Measurements from ENCODE around the gene NFIX.

The NFIX gene

DNA sequence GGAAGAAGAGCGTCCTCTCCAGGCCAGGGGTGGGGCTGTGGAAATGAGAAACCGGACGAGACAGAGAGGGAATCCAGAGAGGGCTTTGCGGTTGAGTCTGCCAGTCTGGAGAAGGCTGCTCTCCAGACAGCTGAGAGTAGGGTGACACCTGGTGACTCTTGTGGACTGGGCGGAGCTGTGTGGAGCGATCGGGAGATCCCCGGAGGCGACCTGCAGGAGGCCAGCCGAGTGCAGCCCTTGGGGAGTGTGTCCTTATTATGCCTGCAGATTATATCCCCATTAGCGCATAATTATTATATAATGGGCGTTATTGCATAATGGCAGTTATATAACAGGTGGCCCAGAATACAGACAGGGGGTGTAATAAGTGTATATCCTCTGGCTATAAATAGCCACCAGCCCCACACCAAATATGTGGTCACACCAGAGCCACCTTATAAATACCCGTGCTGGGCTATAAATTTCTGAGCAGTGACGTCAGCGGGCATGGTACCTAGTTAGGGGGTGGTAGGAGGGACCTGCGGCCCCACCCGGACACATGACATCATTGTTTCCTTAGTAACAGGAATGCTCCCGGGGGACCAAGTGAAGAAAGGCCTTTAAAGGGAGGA is 41.2 kb downstream of the NFIX start:
- DNase-seq (ENCODE audit: low spot score) = no peak

GRCh38 chr19:13037161-13037560 is 41.9 kb downstream of the NFIX start:
- DNase-seq (ENCODE audit: low spot score) = no peak

DNA sequence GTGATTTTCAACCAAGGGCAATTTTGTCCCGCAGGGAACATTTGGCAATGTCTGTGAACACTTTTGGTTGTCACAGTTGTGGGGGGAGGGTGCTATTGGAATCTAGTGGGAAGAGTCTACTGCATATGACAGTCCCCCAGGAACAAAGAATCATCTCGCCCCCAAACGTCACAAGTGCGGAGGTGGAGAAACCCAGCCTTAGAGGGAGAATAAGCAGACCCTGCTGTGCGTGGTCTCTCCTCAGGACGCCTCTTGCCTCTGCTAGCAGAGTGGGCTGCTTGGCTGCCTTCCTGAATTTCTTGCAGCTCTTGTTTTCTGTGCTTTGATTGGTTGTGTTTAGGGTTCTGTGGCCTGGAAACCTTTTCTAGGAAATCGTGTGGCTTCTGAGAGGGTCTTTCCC is 42.5 kb downstream of the NFIX start:
- no peak for DNase-seq (ENCODE audit: low spot score)

- DNase-seq (ENCODE audit: low spot score) = no peak
Measured at GRCh38 chr19:13038306-13039210, 43.3 kb downstream of the NFIX start.

DNA sequence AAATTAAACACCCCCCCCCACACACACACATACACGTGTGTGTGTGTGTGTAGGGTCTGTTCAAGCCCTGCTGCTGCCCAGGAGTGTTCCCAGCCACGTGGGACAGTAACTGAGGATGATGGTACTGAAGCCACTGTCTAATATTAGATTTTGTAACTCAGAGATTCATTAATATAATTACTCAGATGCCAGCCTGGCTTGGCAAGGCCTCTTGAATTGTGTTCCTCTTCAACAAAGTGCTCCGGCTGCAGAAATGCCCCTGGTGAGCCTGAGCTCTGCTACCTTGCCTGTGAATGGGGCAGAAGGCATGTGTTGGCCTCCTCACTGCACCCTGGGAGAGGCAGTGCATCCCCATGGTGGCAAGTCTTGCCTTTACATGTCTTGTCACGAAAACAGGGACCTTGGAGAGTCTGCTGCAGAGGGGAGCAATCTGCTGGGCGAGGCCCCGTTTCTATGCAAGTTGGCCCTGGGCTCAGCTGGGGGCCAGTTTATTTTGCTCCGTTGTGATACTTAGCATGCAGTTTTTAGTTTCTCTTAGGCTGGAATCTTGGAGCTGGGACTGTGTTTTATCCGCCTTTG is 44.0 kb downstream of the NFIX start:
- no peak for DNase-seq (ENCODE audit: low spot score)

- DNase-seq (ENCODE audit: low spot score) = no peak
Measured at GRCh38 chr19:13040232-13040947, 45.1 kb downstream of the NFIX start.

- no peak for DNase-seq (ENCODE audit: low spot score)
Measured at GRCh38 chr19:13040948-13041292, 45.6 kb downstream of the NFIX start.

GRCh38 chr19:13042443-13043130 is 47.3 kb downstream of the NFIX start:
- DNase-seq (ENCODE audit: low spot score) = no peak

DNA sequence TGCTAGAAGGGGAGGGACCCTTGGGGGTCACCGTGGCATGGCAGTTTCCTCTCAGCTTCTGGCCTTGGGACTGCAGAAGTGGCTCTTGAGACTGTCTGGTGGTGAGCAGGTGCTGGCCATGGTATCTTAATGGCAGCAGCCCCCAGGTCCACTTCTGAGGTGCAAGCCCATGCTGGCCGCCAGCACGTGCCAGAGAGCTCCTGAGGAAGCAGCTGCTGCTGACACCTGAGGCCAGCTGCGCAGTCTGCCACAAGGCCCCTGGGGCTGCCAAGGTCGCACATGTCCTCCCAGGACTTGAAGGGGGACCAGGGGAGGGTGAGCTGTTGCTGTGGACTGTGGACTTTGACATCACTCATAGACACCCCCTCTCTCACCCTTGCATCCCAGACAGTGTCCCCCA is 48.0 kb downstream of the NFIX start:
- DNase-seq (ENCODE audit: low spot score) = no peak

DNA sequence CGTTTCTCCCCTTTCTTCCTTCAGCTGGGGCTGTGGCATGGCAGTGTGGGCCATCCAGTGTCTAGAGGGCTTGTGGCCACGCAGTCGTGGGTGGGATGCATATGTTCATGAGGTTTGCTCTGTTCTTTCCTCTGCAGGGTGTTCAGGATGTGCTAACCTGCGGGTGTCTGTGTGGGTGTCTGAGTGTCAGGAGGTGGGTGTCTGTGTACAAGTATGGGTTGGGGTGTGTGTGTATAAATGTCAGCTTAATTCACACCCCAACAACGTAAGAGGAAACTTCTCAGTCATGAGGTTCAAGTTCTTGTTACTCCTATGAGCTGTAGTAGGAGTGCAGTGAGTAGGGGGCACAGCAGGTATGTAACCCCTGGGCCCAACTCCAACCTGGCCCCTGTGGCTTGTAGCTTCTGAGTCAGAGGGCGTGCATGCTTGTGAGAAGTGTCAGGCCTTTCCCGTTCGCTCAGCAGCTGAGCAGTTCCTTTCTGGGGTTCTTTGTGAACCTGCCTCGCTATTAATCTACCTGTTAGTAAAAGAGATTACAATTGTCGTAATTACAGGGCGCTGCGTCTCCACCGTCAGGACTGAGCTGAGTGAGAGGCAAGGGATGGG is 49.1 kb downstream of the NFIX start:
- no peak for DNase-seq (ENCODE audit: low spot score)

DNA sequence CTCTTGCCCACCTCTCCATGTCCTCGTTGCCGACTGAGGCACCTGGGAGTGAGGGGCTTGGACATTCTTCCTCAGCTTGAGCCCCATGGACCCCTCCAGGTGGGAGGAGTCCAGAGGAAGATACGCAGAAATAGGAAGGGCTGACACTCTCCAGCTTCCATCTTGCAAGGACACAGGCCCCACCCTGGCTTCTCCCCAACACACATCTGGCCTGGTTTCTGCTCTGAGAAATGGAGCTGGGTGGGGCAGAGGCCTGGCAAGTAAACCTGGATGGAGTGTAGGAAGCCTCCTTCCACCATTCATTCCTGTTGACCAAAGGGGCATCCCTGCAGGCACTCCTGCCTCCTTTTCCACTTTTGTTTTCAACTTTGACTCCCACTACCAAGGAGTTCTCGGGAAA is 50.5 kb downstream of the NFIX start:
- DNase-seq (ENCODE audit: low spot score) = no peak

GRCh38 chr19:13047374-13047773 is 52.1 kb downstream of the NFIX start:
- DNase-seq (ENCODE audit: low spot score) = no peak

GRCh38 chr19:13050274-13050673 is 55.0 kb downstream of the NFIX start:
- DNase-seq (ENCODE audit: low spot score) = no peak

- peak; percentile 56 for DNase-seq (ENCODE audit: low spot score)
Measured at GRCh38 chr19:13051557-13052165, 56.4 kb downstream of the NFIX start.

DNA sequence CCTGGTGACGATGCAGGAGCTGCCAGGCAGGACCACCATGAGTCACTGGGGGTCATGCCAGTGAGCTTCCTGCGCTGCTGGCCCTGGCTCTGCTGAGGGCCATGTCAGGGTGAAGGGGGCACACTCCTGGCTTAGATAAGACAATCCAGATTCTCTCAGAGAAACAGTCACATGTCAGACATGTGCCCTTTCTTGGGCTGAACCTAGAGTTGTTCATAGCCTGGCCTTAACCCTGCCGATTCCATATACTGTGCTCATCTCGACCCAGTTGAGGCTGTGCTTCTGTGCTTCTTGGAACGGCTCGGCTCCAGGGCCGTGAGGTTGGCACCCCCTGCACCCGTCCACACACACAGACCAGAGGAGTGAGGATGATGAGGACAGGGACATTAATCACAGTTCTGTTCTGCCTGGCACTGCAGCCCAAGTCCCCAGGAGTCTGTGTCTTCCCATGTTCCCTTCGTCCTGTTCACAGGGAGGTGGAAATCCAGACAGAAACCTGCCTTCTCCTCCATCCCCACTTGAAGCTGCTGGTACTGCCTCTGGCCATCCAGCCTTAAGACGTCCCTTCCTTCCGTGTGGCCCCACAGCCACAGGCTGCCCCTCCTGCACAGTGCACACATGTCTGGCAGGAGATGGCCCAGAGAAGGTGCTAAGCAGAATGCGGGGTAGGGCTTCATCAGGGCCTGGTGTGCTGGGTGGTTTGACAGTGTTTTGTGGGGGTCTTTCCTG is 57.3 kb downstream of the NFIX start:
- DNase-seq (ENCODE audit: low spot score) = no peak

DNA sequence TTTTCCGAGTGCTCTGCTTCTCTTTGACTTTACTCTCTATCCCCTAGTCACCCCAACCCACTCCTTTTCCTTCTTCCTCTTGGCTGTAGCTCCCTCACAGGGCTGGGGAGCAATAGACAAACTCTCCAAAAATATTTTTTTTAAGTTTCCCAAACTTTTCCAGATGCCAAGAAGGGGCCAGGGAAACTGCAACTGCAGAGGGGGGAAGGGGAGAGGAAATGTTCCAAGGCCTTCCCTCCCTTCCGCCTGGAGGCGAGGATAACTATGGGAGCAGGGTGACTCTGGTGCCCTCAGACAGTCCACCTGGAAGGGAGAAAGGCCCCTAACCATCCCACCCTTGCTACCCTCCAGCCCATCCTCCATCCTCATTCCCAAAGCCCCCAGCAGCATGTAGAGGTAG is 58.0 kb downstream of the NFIX start:
- no peak for DNase-seq (ENCODE audit: low spot score)

DNA sequence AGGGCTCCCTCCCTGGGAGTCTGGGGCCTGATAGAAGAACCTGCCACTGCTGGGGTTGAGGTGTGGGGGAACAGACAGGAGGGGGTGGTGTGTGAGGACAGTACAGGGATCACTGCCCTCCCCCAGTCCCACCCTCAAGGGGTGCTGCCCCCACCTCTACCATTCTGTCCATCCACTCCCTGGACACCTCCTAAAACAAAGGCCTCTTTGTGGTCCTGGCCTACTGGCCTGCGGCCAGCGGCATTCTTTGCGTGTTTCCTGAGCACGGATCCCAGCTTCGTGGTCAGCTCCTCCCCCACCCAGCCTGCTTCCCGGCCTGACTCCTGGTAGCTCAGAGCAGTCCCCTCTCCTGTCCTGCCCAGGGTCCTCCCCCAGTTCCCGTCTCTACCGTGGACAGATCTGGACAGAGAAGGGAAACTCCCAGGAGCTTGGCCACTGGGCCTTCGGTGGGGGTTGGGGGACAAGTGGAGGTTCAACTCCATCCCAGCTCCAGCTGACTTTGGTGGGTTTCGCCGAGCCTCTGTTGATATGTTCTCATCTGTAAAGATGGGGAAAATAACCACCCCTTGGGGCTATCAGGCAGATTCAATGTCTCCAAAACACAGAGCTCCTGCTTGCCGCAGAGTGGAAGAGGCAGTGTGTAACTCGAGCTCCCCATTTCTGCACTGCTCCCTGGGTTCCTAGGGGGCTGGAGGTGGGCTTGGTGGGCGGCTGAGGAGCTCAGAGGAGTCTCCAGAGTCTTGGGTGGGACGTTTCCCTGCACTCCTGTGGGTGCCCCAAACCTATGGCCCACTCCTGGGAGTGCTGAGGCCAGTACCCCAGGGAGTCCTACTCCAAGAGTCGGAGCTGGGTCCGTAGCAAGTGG is 58.7 kb downstream of the NFIX start:
- no peak for DNase-seq (ENCODE audit: low spot score)

- DNase-seq (ENCODE audit: low spot score) = no peak
Measured at GRCh38 chr19:13054626-13055212, 59.4 kb downstream of the NFIX start.

All from hematopoietic multipotent progenitor cell treated with erythropoietin and hydrocortisone succinate and interleukin-3 and kit ligand, for 15 days (in vitro differentiated cells).